ENCODE results near the gene TRMT44.

GRCh38 chr4:8523175-8523574 is 82.6 kb downstream of the TRMT44 start:
- TF ChIP-seq POLR2AphosphoS5 (IDR thresholded peaks at IDR 0.05; ENCODE audit: borderline replicate concordance, low read depth, low read length) (no peak), EZH2 (IDR thresholded peaks at IDR 0.05) (no peak), FOXP2 (optimal IDR thresholded peaks at IDR 0.05; ENCODE audit: control extremely low read depth, extremely low read length, insufficient read depth) (no peak)
